K562 (cell line): ENCODE measurements around the gene MTA2. TPM values are rescaled to one million over a fixed set of nuclear protein-coding genes. Genes with fewer than 3 reads are reported as not detected.
A peak's percentile ranks its signal among the peaks of the same experiment; 100 is the strongest.

Source experiments
- CBFA2T3 ChIP-seq: fragments of 450-650 bp; IDR thresholded peaks from 2 replicates; pipeline ENCODE4 v1.6.1; 2017
- CREB1 ChIP-seq, 2 experiments: sonication (generic) in 1 of 2; formaldehyde crosslinking in 1 of 2; IDR thresholded peaks; 2 replicates each; pipeline versions ENCODE4 v1.6.1 to v1.8.0; 2012 to 2022; ENCODE audit warnings: inconsistent platforms in 1 of 2, mild to moderate bottlenecking in 1 of 2, missing genetic modification reagents in 1 of 2, moderate library complexity in 1 of 2
- ERF ChIP-seq: fragments of 450-650 bp; formaldehyde crosslinking; IDR thresholded peaks from 2 replicates; pipeline ENCODE4 v1.4.0; 2020; ENCODE audit warnings: mild to moderate bottlenecking, mixed read lengths
- FOXA1 ChIP-seq: fragments of 450-650 bp; IDR thresholded peaks from 2 replicates; pipeline ENCODE4 v1.6.1; 2016; ENCODE audit warnings: mild to moderate bottlenecking, borderline replicate concordance
- FOXK1 ChIP-seq: sonication (generic); formaldehyde crosslinking; IDR thresholded peaks from 2 replicates; pipeline ENCODE4 v1.8.0; 2022; ENCODE audit warnings: missing genetic modification reagents, mild to moderate bottlenecking, borderline replicate concordance
- FUS ChIP-seq: fragments of 200-400 bp; formaldehyde crosslinking; optimal IDR thresholded peaks from 2 replicates; pipeline ENCODE3; 2017; ENCODE audit warnings: low read depth, low read length
- KLF10 ChIP-seq: fragments of 250-450 bp; sonication (Bioruptor Pico); IDR thresholded peaks from 2 replicates; pipeline ENCODE4 v1.6.1; 2021; ENCODE audit warnings: matching md5 sums
- PCBP1 ChIP-seq: fragments of 200-400 bp; formaldehyde crosslinking; IDR thresholded peaks from 2 replicates; pipeline ENCODE4 v1.6.1; 2018; ENCODE audit warnings: mild to moderate bottlenecking, low read depth, low read length; ENCODE audit not compliant: poor library complexity, severe bottlenecking
- SIN3A ChIP-seq, 2 experiments: fragments of 150-350 bp in 1 of 2; IDR thresholded peaks; 2 replicates each; pipeline ENCODE4 v1.6.1; 2011 to 2016; ENCODE audit warnings: borderline replicate concordance in 2 of 2, low read depth in 2 of 2, low read length in 2 of 2, mild to moderate bottlenecking in 2 of 2, moderate library complexity in 2 of 2; ENCODE audit not compliant: control insufficient read depth in 1 of 2
- ZKSCAN3 ChIP-seq: fragments of 250-450 bp; sonication (Bioruptor Pico); IDR thresholded peaks from 2 replicates; pipeline ENCODE4 v1.4.0; 2020
- ZNF197 ChIP-seq: fragments of 200-800 bp; sonication (Bioruptor generic); IDR thresholded peaks from 2 replicates; pipeline ENCODE4 v1.6.1; 2016; ENCODE audit warnings: low read depth, missing genetic modification characterization, missing compliant biosample characterization
- polyA plus RNA-seq, 8 experiments: library from polyadenylated mRNA; depleted of rRNA in 4 of 8; stranded (reverse) in 5 of 8; unstranded in 3 of 8; fragments of >200 nt; fragmentation: Nextera tagmentation in 2 of 8; fragmentation: Illumina TruSeq in 1 of 8; extraction: Ambion mirVana in 2 of 8; extraction: Trizol in 1 of 8; gene quantifications; 2 replicates each; pipeline versions ENCODE4 v1.2.1 to v1.2.3, GENCODE V29; 2011 to 2014; ENCODE audit warnings: inconsistent platforms in 1 of 8, missing spikeins in 1 of 8
- total RNA-seq, 7 experiments: library from RNA; depleted of rRNA in 6 of 7; stranded (reverse); fragments of >200 nt in 6 of 7; fragmentation: Illumina TruSeq in 2 of 7; extraction: Trizol in 2 of 7; gene quantifications; 2 replicates each; pipeline versions ENCODE4 v1.2.1 to v1.2.3, GENCODE V29; 2011 to 2021; ENCODE audit warnings: low replicate concordance in 1 of 7
- TF ChIP-seq, protein P1 (sequence below): fragments of 150-350 bp; conservative IDR thresholded peaks from 2 replicates; pipeline ENCODE4 v1.6.1; 2014; ENCODE audit warnings: low read length
- TF ChIP-seq, protein P2 (sequence below): fragments of 200-400 bp; formaldehyde crosslinking; IDR thresholded peaks from 2 replicates; pipeline ENCODE4 v1.6.1; 2017; ENCODE audit warnings: mild to moderate bottlenecking, low read depth, low read length, moderate library complexity
- TF ChIP-seq, protein P3 (sequence below): sonication (generic); formaldehyde crosslinking; IDR thresholded peaks from 2 replicates; pipeline ENCODE4 v1.8.0; 2022; ENCODE audit warnings: missing genetic modification reagents, mild to moderate bottlenecking, moderate library complexity, borderline replicate concordance
- TF ChIP-seq, protein P4 (sequence below): sonication (generic); formaldehyde crosslinking; IDR thresholded peaks from 2 replicates; pipeline ENCODE4 v1.8.1; 2023; ENCODE audit warnings: mild to moderate bottlenecking, missing genetic modification reagents
- TF ChIP-seq, protein P5 (sequence below): sonication (generic); formaldehyde crosslinking; IDR thresholded peaks from 2 replicates; pipeline ENCODE4 v1.8.0; 2022; ENCODE audit warnings: mild to moderate bottlenecking, missing genetic modification reagents, borderline replicate concordance

The MTA2 gene
- total and polyA plus RNA-seq, 9 of the 15 experiments (the other 6 are each of a cell fraction or from before 2014, with no cell fraction given), result 6.2 to 220 (median 172) TPM

DNA sequence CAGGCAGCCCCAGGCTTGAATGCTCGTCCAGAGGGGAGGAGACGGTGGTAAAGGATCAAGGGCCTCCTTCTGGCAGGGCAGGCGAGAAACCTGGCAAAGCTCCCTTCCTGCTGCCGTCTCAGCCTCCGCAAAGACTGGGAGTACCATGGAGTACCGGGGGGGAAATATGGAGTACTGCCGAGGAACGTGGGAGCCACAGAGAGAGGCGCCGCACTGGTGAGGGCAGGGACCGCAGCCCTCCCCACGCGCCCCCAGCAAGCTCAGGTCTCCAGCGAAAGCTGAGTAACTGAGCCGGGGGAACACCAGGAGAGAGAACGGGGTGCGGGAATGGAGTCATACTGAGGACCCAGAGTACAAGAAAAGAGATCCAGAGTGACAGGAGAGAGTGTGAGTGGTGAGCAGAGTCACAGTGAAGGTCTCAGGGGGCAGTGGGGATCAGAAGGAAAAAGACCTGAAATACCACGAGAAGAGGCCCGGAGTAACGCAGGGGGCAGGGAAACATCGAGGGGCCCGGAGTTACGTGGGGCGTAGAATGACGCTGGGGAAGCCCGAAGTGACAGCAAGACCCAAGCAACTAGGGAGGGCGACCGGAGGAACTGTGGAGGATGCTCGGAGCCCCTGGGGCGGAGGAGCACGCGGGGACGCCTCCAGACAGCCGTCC, 10.2 kb upstream of the MTA2 start (continued):
- TF ChIP-seq, protein P1, sequence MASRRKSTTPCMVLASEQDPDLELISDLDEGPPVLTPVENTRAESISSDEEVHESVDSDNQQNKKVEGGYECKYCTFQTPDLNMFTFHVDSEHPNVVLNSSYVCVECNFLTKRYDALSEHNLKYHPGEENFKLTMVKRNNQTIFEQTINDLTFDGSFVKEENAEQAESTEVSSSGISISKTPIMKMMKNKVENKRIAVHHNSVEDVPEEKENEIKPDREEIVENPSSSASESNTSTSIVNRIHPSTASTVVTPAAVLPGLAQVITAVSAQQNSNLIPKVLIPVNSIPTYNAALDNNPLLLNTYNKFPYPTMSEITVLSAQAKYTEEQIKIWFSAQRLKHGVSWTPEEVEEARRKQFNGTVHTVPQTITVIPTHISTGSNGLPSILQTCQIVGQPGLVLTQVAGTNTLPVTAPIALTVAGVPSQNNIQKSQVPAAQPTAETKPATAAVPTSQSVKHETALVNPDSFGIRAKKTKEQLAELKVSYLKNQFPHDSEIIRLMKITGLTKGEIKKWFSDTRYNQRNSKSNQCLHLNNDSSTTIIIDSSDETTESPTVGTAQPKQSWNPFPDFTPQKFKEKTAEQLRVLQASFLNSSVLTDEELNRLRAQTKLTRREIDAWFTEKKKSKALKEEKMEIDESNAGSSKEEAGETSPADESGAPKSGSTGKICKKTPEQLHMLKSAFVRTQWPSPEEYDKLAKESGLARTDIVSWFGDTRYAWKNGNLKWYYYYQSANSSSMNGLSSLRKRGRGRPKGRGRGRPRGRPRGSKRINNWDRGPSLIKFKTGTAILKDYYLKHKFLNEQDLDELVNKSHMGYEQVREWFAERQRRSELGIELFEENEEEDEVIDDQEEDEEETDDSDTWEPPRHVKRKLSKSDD, result no peak
- TF ChIP-seq CBFA2T3 (no peak), ZNF197 (CRISPR knock-in tag) (no peak), KLF10 (CRISPR knock-in tag) (no peak), ZKSCAN3 (CRISPR knock-in tag) (no peak), PCBP1 (no peak), FUS (no peak), SIN3A (IDR thresholded peaks at IDR 0.05; ENCODE audit: borderline replicate concordance in 2 of 2, control insufficient read depth in 1 of 2, low read depth in 2 of 2, low read length in 2 of 2) (0 out of 4 replicates have a peak, but pooled peaks have one; percentile 27 to 39), ERF (CRISPR knock-in tag) (no peak), CREB1 (IDR thresholded peaks at IDR 0.05) (no peak), CREB1 (CRISPR knock-in tag; IDR thresholded peaks at IDR 0.05) (peak; percentile 30; the same call in 1 of the 2 replicates), FOXA1 (no peak), FOXK1 (CRISPR knock-in tag) (no peak)
- TF ChIP-seq, protein P2, sequence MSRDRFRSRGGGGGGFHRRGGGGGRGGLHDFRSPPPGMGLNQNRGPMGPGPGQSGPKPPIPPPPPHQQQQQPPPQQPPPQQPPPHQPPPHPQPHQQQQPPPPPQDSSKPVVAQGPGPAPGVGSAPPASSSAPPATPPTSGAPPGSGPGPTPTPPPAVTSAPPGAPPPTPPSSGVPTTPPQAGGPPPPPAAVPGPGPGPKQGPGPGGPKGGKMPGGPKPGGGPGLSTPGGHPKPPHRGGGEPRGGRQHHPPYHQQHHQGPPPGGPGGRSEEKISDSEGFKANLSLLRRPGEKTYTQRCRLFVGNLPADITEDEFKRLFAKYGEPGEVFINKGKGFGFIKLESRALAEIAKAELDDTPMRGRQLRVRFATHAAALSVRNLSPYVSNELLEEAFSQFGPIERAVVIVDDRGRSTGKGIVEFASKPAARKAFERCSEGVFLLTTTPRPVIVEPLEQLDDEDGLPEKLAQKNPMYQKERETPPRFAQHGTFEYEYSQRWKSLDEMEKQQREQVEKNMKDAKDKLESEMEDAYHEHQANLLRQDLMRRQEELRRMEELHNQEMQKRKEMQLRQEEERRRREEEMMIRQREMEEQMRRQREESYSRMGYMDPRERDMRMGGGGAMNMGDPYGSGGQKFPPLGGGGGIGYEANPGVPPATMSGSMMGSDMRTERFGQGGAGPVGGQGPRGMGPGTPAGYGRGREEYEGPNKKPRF, result no peak
- TF ChIP-seq, protein P3, sequence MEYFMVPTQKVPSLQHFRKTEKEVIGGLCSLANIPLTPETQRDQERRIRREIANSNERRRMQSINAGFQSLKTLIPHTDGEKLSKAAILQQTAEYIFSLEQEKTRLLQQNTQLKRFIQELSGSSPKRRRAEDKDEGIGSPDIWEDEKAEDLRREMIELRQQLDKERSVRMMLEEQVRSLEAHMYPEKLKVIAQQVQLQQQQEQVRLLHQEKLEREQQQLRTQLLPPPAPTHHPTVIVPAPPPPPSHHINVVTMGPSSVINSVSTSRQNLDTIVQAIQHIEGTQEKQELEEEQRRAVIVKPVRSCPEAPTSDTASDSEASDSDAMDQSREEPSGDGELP, result no peak
- TF ChIP-seq, protein P4, sequence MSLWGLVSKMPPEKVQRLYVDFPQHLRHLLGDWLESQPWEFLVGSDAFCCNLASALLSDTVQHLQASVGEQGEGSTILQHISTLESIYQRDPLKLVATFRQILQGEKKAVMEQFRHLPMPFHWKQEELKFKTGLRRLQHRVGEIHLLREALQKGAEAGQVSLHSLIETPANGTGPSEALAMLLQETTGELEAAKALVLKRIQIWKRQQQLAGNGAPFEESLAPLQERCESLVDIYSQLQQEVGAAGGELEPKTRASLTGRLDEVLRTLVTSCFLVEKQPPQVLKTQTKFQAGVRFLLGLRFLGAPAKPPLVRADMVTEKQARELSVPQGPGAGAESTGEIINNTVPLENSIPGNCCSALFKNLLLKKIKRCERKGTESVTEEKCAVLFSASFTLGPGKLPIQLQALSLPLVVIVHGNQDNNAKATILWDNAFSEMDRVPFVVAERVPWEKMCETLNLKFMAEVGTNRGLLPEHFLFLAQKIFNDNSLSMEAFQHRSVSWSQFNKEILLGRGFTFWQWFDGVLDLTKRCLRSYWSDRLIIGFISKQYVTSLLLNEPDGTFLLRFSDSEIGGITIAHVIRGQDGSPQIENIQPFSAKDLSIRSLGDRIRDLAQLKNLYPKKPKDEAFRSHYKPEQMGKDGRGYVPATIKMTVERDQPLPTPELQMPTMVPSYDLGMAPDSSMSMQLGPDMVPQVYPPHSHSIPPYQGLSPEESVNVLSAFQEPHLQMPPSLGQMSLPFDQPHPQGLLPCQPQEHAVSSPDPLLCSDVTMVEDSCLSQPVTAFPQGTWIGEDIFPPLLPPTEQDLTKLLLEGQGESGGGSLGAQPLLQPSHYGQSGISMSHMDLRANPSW (CRISPR knock-in tag), result no peak
- TF ChIP-seq, protein P5, sequence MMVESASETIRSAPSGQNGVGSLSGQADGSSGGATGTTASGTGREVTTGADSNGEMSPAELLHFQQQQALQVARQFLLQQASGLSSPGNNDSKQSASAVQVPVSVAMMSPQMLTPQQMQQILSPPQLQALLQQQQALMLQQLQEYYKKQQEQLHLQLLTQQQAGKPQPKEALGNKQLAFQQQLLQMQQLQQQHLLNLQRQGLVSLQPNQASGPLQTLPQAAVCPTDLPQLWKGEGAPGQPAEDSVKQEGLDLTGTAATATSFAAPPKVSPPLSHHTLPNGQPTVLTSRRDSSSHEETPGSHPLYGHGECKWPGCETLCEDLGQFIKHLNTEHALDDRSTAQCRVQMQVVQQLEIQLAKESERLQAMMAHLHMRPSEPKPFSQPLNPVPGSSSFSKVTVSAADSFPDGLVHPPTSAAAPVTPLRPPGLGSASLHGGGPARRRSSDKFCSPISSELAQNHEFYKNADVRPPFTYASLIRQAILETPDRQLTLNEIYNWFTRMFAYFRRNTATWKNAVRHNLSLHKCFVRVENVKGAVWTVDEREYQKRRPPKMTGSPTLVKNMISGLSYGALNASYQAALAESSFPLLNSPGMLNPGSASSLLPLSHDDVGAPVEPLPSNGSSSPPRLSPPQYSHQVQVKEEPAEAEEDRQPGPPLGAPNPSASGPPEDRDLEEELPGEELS (CRISPR knock-in tag), result no peak
